Skeletal muscle satellite cell (primary cell): ENCODE measurements around the gene EPN1.

ENCODE experiments used
- H3K27me3 ChIP-seq: 2 replicates; pipeline ENCODE4 v1.7.0; 2013; ENCODE audit warnings: low read length; ENCODE audit not compliant: control insufficient read depth, insufficient read depth
- H3K36me3 ChIP-seq: 2 replicates; pipeline ENCODE4 v1.7.0; 2013; ENCODE audit warnings: mild to moderate bottlenecking, control low read depth, low read length; ENCODE audit not compliant: insufficient read depth
- H3K4me1 ChIP-seq: 2 replicates; pipeline ENCODE4 v1.7.0; 2013; ENCODE audit warnings: low read length; ENCODE audit not compliant: control insufficient read depth, insufficient read depth
- H3K4me2 ChIP-seq: 2 replicates; pipeline ENCODE4 v1.7.0; 2013; ENCODE audit warnings: mild to moderate bottlenecking, low read length
- H3K4me3 ChIP-seq: 2 replicates; pipeline ENCODE4 v1.7.0; 2013; ENCODE audit warnings: low read length
- H3K9ac ChIP-seq: 2 replicates; pipeline ENCODE4 v1.7.0; 2013; ENCODE audit warnings: mild to moderate bottlenecking, low read depth, low read length, moderate library complexity
- H3K9me3 ChIP-seq: replicated peaks from 2 replicates; pipeline ENCODE4 v1.7.0; 2013; ENCODE audit warnings: mild to moderate bottlenecking, control low read depth, low read length

EPN1 gene

GRCh38 chr19:55686311-55687050 lies 11.5 kb downstream of the EPN1 start:
- no peak overlapping the region for H3K9ac ChIP-seq
- no peaks in the 10 kb centered on the region for H3K27me3 ChIP-seq
- H3K4me3 ChIP-seq, result no peak overlapping the region
- no peak overlapping the region for H3K4me2 ChIP-seq
- H3K4me1 ChIP-seq, result no peaks in the 10 kb centered on the region
- H3K36me3 ChIP-seq, result peaks cover 62% of the 10 kb centered on the region
- no peaks in the 10 kb centered on the region for H3K9me3 ChIP-seq

GRCh38 chr19:55687281-55688201 lies 12.5 kb downstream of the EPN1 start:
- Histone ChIP-seq H3K36me3 (peaks cover 57% of the 10 kb centered on the region), H3K4me3 (no peak overlapping the region), H3K4me2 (no peak overlapping the region), H3K4me1 (no peaks in the 10 kb centered on the region), H3K9me3 (no peaks in the 10 kb centered on the region), H3K27me3 (no peaks in the 10 kb centered on the region), H3K9ac (no peak overlapping the region)

- no peak overlapping the region for H3K9ac ChIP-seq
- no peaks in the 10 kb centered on the region for H3K9me3 ChIP-seq
- no peak overlapping the region for H3K4me2 ChIP-seq
- no peaks in the 10 kb centered on the region for H3K4me1 ChIP-seq
- peaks cover 61% of the 10 kb centered on the region for H3K36me3 ChIP-seq
- H3K27me3 ChIP-seq, result no peaks in the 10 kb centered on the region
- H3K4me3 ChIP-seq, result no peak overlapping the region
Measured at GRCh38 chr19:55688422-55689218, 13.6 kb downstream of the EPN1 start.

GRCh38 chr19:55689411-55690108 lies 14.5 kb downstream of the EPN1 start:
- H3K4me2 ChIP-seq, result no peak overlapping the region
- no peaks in the 10 kb centered on the region for H3K27me3 ChIP-seq
- H3K36me3 ChIP-seq, result peaks cover 61% of the 10 kb centered on the region
- no peaks in the 10 kb centered on the region for H3K4me1 ChIP-seq
- no peak overlapping the region for H3K4me3 ChIP-seq
- no peak overlapping the region for H3K9ac ChIP-seq
- H3K9me3 ChIP-seq, result no peaks in the 10 kb centered on the region

GRCh38 chr19:55690109-55690768 lies 15.2 kb downstream of the EPN1 start:
- no peak overlapping the region for H3K4me3 ChIP-seq
- peaks cover 61% of the 10 kb centered on the region for H3K36me3 ChIP-seq
- H3K4me1 ChIP-seq, result no peaks in the 10 kb centered on the region
- H3K27me3 ChIP-seq, result no peaks in the 10 kb centered on the region
- no peak overlapping the region for H3K9ac ChIP-seq
- H3K9me3 ChIP-seq, result no peaks in the 10 kb centered on the region
- no peak overlapping the region for H3K4me2 ChIP-seq

GRCh38 chr19:55690769-55691545 lies 15.9 kb downstream of the EPN1 start:
- no peak overlapping the region for H3K9ac ChIP-seq
- H3K27me3 ChIP-seq, result no peaks in the 10 kb centered on the region
- no peak overlapping the region for H3K4me2 ChIP-seq
- H3K4me1 ChIP-seq, result no peaks in the 10 kb centered on the region
- peaks cover 61% of the 10 kb centered on the region for H3K36me3 ChIP-seq
- H3K4me3 ChIP-seq, result no peak overlapping the region
- H3K9me3 ChIP-seq, result no peaks in the 10 kb centered on the region

GRCh38 chr19:55691561-55692481 lies 16.8 kb downstream of the EPN1 start:
- H3K9ac ChIP-seq, result no peak overlapping the region
- peaks cover 61% of the 10 kb centered on the region for H3K36me3 ChIP-seq
- no peak overlapping the region for H3K4me2 ChIP-seq
- H3K27me3 ChIP-seq, result no peaks in the 10 kb centered on the region
- H3K9me3 ChIP-seq, result no peaks in the 10 kb centered on the region
- no peaks in the 10 kb centered on the region for H3K4me1 ChIP-seq
- no peak overlapping the region for H3K4me3 ChIP-seq

- Histone ChIP-seq H3K27me3 (no peaks in the 10 kb centered on the region), H3K4me1 (no peaks in the 10 kb centered on the region), H3K4me3 (no peak overlapping the region), H3K36me3 (peaks cover 67% of the 10 kb centered on the region), H3K9ac (no peak overlapping the region), H3K4me2 (no peak overlapping the region), H3K9me3 (no peaks in the 10 kb centered on the region)
Measured at GRCh38 chr19:55692681-55693081, 17.7 kb downstream of the EPN1 start.

- no peaks in the 10 kb centered on the region for H3K4me1 ChIP-seq
- H3K9ac ChIP-seq, result no peak overlapping the region
- no peak overlapping the region for H3K4me3 ChIP-seq
- H3K4me2 ChIP-seq, result no peak overlapping the region
- H3K36me3 ChIP-seq, result peaks cover 64% of the 10 kb centered on the region
- H3K27me3 ChIP-seq, result no peaks in the 10 kb centered on the region
- no peaks in the 10 kb centered on the region for H3K9me3 ChIP-seq
Measured at GRCh38 chr19:55693336-55693974, 18.4 kb downstream of the EPN1 start.
